ENCODE data around the gene WDR5.

Gene WDR5

DNA sequence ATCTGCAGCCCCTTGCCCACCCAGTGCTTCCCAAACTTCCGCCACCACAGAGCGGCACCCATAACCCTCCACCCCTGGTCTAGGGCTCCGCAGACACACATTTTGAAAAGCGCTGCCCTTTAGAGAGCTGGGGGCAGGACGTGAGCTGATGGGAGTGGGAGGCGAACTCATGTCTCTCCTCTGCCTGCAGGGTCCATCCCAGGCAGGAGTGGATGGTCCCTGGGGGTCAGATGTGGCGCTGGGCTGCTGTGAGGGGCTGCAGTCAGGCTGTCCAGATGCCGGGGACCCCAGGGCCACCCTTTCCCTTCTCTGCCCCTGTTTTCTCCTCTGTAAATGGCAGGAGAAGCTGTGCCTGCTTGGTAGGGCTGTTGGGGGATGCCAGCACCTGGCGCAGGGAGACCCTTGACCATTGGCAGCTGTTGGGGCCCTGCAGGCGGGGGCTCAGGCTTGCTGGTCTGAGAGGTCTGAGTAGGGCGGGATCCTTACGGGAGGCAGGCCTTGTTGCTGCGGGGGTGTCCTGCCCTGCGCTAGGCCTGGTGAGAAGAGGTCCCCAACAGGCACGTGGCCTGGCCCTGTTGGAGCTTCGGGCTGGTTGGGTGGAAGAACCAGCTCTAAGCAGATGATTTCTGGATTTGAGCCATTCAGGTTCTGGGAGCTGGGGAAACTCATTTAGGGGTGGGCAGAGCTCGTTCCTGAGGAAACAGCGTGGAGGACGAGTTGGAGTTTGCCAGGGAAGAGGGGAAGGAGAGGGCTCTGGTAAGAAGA is 38.8 kb downstream of the WDR5 start:
- no peak for DNase-seq

- DNase-seq, result no peak
Observed at GRCh38 chr9:134175291-134175807, 39.5 kb downstream of the WDR5 start.

DNA sequence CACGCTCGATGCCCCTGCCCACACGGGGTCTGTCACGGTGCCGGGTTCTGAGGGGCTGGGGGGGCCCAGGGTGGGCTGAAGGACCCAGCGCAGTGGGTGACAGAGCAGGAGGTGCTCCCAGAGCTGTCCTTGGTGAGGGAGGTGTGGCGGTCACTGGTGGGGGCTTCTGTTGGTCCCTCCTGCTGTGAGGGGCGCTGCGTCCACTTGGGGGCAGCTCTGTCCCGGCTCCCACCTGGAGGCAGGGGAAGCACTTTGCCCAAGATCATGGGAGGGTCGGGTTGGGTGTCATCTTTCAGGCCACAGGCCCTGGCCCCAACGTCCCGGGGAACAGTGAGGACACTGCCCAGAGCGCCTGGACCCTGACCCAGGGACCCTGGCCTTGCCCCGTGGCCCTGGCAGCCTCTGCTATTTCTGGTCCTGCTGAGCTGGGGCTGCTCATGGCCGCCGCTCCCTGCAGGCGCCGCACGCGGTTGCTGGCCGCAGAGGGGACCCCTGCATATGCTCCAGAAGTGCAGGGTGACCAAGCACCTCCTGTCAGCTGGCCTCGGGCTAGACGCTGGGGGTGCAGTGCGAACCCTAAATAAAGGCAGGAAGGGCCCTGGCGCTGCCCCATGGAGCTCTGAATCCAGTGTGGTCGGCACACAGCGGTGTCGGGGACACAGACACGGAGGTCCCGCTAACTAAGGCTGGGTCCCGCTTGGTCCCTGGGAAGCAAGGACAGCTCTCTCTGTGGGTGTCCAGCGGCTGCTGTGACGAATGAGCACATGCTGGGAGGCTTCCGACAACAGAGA is 40.1 kb downstream of the WDR5 start:
- no peak for DNase-seq

GRCh38 chr9:134176599-134176968 is 40.7 kb downstream of the WDR5 start:
- DNase-seq, result no peak

GRCh38 chr9:134177186-134177585 is 41.3 kb downstream of the WDR5 start:
- DNase-seq, result no peak

- DNase-seq, result no peak
Observed at GRCh38 chr9:134177624-134178393, 41.9 kb downstream of the WDR5 start.

DNA sequence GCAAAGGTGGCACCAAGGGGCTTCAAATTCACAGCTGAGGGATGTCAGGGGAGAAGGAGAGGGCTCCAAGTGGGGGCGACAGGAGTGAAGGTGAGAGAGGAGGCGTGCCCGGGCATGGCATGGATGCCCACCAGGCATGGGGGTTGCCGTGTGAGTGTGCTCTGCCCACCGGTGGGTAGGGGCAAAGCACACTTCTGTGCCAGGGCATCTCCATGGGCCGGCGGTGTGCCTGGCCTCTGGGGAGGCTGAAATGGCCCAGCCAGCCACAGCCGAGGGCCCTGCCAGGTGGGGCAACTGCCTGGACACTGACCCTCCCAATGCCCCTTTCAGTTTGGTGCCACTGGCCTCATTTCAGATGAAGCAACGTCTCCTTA is 42.5 kb downstream of the WDR5 start:
- no peak for DNase-seq

DNA sequence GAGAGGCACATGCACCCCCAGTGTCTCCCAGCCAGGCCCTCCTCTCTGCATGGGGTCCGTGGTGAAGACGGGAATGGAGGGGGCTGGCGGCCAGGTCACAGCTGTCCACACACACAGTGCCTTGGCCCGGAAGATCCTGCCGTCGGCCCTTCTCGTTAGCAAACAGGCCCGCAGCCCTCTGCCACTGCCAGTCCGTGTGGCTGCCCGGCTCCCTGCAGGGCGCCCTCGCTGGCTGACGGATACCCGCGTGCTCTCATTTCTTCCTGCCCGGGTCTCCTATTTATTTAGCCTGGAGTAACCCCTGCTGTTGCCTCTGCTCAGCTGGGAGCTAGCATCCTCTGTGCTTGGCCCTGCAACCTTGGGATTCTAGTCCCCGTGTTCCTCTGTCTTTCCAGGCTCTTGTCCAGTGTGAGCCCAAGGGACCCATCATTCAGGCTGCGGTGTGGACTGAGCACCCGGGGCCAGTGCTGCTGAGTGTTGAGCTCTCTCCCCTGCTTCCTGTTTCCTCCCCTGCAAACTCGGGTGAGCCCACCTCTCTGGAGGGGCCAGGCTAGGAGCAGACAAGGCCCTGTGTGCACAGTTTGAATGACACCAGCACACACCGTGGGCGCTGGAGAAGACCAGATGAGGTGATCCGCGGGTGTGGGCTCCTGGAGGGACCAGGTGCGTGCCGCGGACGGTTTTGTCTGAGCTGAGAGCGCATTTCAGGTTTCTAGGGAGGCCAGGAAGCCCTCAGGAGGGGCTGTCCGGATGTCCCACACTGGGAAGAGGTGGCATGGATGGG is 43.1 kb downstream of the WDR5 start:
- no peak for DNase-seq

DNA sequence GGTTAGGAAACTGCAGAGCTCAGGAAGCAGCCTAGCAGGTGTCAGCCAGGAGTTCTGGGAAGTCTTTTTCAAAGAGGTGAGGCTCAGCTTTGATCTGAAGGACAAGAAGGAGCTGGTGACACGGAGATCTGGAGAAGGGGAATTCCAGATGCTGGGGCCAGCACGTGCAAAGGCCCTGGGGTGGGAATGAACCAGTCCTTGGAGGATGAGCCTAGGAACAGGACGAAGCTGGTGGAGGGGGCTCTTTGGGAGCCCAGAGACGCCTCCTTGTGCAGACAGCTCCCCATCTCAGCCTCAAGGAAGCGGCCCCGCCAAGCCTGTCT is 43.7 kb downstream of the WDR5 start:
- no peak for DNase-seq

GRCh38 chr9:134179918-134180785 is 44.3 kb downstream of the WDR5 start:
- no peak for DNase-seq

GRCh38 chr9:134180786-134181647 is 45.1 kb downstream of the WDR5 start:
- DNase-seq, result no peak

GRCh38 chr9:134181648-134182034 is 45.8 kb downstream of the WDR5 start:
- DNase-seq, result no peak

GRCh38 chr9:134182554-134183085 is 46.7 kb downstream of the WDR5 start:
- DNase-seq, result no peak

DNA sequence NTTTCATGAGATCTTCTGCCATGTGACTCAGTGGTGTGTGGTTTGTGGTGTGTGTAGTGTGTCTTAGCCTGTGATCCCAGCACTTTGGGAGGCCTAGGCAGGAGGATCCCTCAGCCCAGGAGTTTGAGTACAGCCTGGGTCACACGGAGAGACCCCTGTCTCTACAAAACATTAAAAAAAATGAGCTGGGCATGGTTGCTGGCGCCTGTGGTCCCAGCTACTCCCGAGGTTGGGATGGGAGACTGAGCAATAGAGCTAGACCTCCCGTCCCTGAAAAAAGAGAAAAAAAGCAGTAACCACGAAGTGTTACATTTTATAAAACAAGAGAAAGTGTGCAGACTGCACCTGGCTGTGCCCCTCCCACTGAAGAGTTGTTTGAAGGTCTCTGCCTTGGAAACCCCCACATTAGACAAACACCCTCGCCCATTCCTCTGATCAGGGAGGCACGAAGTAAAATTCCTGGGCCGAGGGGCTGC is 49.7 kb downstream of the WDR5 start:
- DNase-seq, result no peak

GRCh38 chr9:134186471-134187109 is 50.7 kb downstream of the WDR5 start:
- no peak for DNase-seq

DNA sequence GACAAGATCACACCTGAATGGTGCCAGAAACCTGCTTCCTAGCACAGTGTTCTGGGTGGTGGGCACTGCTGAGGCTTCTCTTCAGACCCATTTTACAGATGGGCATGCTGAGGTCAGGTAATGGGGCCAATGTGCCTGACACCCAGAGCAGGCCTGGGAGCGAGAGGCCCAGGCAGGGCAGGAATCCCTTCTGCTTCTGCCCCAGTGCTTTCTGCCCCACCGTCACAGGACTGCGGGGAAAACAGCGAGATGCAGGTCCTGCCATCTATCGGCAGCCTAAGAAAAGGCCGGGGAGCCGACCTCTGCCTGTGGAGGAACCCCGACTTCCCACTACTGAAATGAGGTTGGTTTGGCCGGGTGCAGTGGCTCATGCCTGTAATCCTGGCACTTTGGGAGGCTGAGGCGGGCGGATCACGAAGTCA is 51.2 kb downstream of the WDR5 start:
- no peak for DNase-seq

DNA sequence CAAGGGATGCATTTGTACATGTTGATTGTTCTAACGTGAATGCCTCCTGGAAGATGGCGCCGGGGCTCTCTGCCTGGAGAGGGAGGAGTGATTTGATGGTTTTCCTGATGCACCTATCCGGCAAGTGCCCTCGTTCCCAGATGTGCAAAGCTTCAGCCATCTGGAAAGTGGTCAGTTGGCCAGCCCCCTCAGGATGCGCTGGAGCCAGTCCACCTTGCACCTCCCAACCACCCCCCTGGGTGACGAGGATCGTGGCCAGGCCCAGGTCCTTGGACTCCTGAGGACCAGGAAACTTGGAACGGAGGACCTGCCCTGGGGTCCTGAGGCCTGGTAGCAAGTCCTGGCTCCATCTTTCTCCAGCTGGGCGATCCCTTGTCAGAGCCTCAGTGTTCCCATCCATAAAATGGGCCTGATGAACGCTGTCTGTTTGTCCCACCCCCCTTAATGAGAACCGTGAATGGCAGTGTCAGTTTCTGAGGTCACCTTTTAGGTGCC is 52.1 kb downstream of the WDR5 start:
- no peak for DNase-seq

GRCh38 chr9:134188386-134189144 is 52.7 kb downstream of the WDR5 start:
- DNase-seq, result no peak

GRCh38 chr9:134189145-134189469 is 53.2 kb downstream of the WDR5 start:
- DNase-seq, result no peak
